Left renal pelvis (tissue), 4 donors: Measurements from ENCODE around the gene CCSER1. TPM values are rescaled to one million over a fixed set of nuclear protein-coding genes. Genes with fewer than 3 reads are reported as not detected.
"Not testable (repeated sequence)": the region's sequence is repeated elsewhere in the genome, so short reads cannot be mapped to it uniquely, and the experiment has no call there.

ENCODE experiments used
- DNase-seq, 4 donors: peaks; one replicate each; pipeline ENCODE4 v3.0.0-alpha.2; 2013; ENCODE audit warnings: low read depth in 4 of 4, low spot score in 3 of 4
- polyA plus RNA-seq, 4 donors: library from polyadenylated mRNA; unstranded; fragments of 120-200 nt; gene quantifications; one replicate each; pipeline ENCODE4 v1.2.1, GENCODE V29; 2013; ENCODE audit not compliant: insufficient read length in 4 of 4

Gene CCSER1
- polyA plus RNA-seq, 4 donors = 0.60 to 23.4 (median 18.5) TPM

GRCh38 chr4:90996813-90997212, 869.6 kb downstream of the CCSER1 start:
- no peak for DNase-seq

- DNase-seq = peak in 1 of 4 donors; percentile 6
These were observed 888.7 kb downstream of the CCSER1 start for GRCh38 chr4:91015861-91016260.

- no peak for DNase-seq
These were observed 892.3 kb downstream of the CCSER1 start for GRCh38 chr4:91019513-91019912.

GRCh38 chr4:91025241-91026148, 898.3 kb downstream of the CCSER1 start:
- no peak for DNase-seq

- no peak for DNase-seq
These were observed 901.0 kb downstream of the CCSER1 start for GRCh38 chr4:91028228-91028627.

GRCh38 chr4:91031761-91032160, 904.6 kb downstream of the CCSER1 start:
- no peak for DNase-seq

GRCh38 chr4:91032725-91033445, 905.7 kb downstream of the CCSER1 start:
- no peak for DNase-seq

- no peak for DNase-seq
These were observed 908.1 kb downstream of the CCSER1 start for GRCh38 chr4:91035276-91035675.

GRCh38 chr4:91037951-91038350, 910.8 kb downstream of the CCSER1 start:
- no peak for DNase-seq

- DNase-seq = no peak
These were observed 930.7 kb downstream of the CCSER1 start for GRCh38 chr4:91057871-91058270.

- no peak for DNase-seq
These were observed 931.2 kb downstream of the CCSER1 start for GRCh38 chr4:91058345-91058744.

GRCh38 chr4:91064157-91064853, 937.1 kb downstream of the CCSER1 start:
- DNase-seq = peak; percentile 78 to 88 (median 82)

- no peak for DNase-seq
These were observed 937.9 kb downstream of the CCSER1 start for GRCh38 chr4:91065117-91065516.

- no peak for DNase-seq
These were observed 943.5 kb downstream of the CCSER1 start for GRCh38 chr4:91070736-91071135.

- no peak for DNase-seq
These were observed 949.0 kb downstream of the CCSER1 start for GRCh38 chr4:91076147-91076546.

- no peak for DNase-seq
These were observed 958.8 kb downstream of the CCSER1 start for GRCh38 chr4:91085961-91086360.

GRCh38 chr4:91087743-91088142, 960.5 kb downstream of the CCSER1 start:
- no peak for DNase-seq

GRCh38 chr4:91089178-91089577, 962.0 kb downstream of the CCSER1 start:
- no peak for DNase-seq

GRCh38 chr4:91092398-91092980, 965.3 kb downstream of the CCSER1 start:
- no peak for DNase-seq

GRCh38 chr4:91094220-91094619, 967.0 kb downstream of the CCSER1 start:
- DNase-seq = not testable (repeated sequence)

GRCh38 chr4:91099666-91100065, 972.5 kb downstream of the CCSER1 start:
- no peak for DNase-seq
